DND-41 (cell line): ENCODE results near the gene GLIPR1L1.

Experiments used
- CTCF ChIP-seq: IDR thresholded peaks from 2 replicates; pipeline ENCODE4 v1.5.1; 2012; ENCODE audit warnings: borderline replicate concordance, low read length, moderate library complexity, mild to moderate bottlenecking; ENCODE audit not compliant: poor library complexity, severe bottlenecking; ENCODE audit errors: extremely low read depth
- EZH2 ChIP-seq: IDR thresholded peaks from 3 replicates; pipeline ENCODE4 v1.6.1; 2012; ENCODE audit warnings: borderline replicate concordance, low read depth, mild to moderate bottlenecking, moderate library complexity, low read length, inconsistent platforms; ENCODE audit not compliant: severe bottlenecking

- TF ChIP-seq CTCF (no peak), EZH2 (no peak)
These were observed 3.4 kb downstream of the GLIPR1L1 start for GRCh38 chr12:75337905-75338304.
